ENCODE results near the gene TESK2. TPM values are rescaled to one million over a fixed set of nuclear protein-coding genes. Genes with fewer than 3 reads are reported as not detected.
A peak's percentile ranks its signal among the peaks of the same experiment; 100 is the strongest.

The TESK2 gene
- total and polyA plus RNA-seq, 2 of the 13 experiments (the other 11 are each of a cell fraction or from before 2014, with no cell fraction given) = 5.5 to 9.6 TPM

DNA sequence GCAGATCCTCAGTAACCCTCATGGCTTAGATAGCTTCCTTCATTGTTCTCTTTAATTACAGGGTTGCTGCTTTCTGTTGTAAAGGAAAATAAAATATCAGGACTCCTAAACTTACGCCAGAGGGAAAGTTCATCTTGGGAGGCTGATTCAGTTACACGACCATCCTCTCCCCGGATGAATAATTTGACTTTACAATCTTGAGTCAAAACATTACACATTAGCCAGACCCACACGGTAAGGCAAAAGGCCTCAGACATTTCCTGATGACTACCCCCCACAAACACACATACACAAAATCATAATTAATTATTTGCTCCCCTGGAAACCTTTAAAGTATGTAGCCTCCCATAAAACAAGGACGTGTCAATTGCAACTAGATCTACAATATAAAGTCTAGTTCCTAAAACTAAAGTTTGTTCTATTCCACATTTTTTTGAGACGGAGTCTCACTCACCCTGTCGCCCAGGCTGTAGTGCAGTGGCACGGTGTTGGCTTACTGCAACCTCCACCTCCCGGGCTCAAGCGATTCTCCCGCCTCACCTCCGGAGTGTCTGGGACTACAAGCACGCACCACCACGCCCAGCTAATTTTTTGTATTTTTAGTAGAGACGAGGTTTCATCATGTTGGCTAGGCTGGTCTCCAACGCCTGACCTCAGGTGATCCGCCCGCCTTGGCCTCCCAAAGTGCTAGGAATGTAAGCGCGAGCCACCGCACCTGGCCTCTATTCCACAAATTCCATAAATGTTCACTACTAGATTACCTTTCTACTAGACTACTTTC, 31.6 kb upstream of the TESK2 start (continued):
- TF ChIP-seq, protein P1, sequence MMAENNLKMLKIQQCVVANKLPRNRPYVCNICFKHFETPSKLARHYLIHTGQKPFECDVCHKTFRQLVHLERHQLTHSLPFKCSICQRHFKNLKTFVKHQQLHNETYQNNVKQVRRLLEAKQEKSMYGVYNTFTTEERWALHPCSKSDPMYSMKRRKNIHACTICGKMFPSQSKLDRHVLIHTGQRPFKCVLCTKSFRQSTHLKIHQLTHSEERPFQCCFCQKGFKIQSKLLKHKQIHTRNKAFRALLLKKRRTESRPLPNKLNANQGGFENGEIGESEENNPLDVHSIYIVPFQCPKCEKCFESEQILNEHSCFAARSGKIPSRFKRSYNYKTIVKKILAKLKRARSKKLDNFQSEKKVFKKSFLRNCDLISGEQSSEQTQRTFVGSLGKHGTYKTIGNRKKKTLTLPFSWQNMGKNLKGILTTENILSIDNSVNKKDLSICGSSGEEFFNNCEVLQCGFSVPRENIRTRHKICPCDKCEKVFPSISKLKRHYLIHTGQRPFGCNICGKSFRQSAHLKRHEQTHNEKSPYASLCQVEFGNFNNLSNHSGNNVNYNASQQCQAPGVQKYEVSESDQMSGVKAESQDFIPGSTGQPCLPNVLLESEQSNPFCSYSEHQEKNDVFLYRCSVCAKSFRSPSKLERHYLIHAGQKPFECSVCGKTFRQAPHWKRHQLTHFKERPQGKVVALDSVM (CRISPR knock-in tag; IDR thresholded peaks at IDR 0.05) = peak; percentile 60; the same call in 1 of the 2 replicates
- TF ChIP-seq ZNF7 (CRISPR knock-in tag; IDR thresholded peaks at IDR 0.05) (no peak), RXRA (CRISPR knock-in tag; IDR thresholded peaks at IDR 0.05) (peak; percentile 35; the same call in 1 of the 2 replicates), ZNF20 (CRISPR knock-in tag; IDR thresholded peaks at IDR 0.05) (0 out of 2 replicates have a peak, but pooled peaks have one; percentile 51), ZBTB8A (CRISPR knock-in tag; IDR thresholded peaks at IDR 0.05; ENCODE audit: borderline replicate concordance, low read depth) (no peak), RFXAP (CRISPR knock-in tag; IDR thresholded peaks at IDR 0.05; ENCODE audit: borderline replicate concordance) (no peak), PHF21A (CRISPR knock-in tag; IDR thresholded peaks at IDR 0.05) (0 out of 2 replicates have a peak, but pooled peaks have one; percentile 2), ZC3H4 (CRISPR knock-in tag; IDR thresholded peaks at IDR 0.05; ENCODE audit: borderline replicate concordance) (peak; percentile 28; the same call in 1 of the 2 replicates), ARNT2 (CRISPR knock-in tag; IDR thresholded peaks at IDR 0.05; ENCODE audit: low read depth) (no peak), KDM5B (CRISPR knock-in tag; IDR thresholded peaks at IDR 0.05; ENCODE audit: borderline replicate concordance) (no peak), ATM (IDR thresholded peaks at IDR 0.05; ENCODE audit: borderline replicate concordance) (no peak), ZNF10 (CRISPR knock-in tag; IDR thresholded peaks at IDR 0.05; ENCODE audit: borderline replicate concordance, low read depth) (no peak), KDM2A (CRISPR knock-in tag; IDR thresholded peaks at IDR 0.05; ENCODE audit: borderline replicate concordance, low read depth) (no peak), SOX13 (IDR thresholded peaks at IDR 0.05) (no peak), SOX13 (CRISPR knock-in tag; conservative IDR thresholded peaks at IDR 0.05 in 1 of 2, IDR thresholded peaks at IDR 0.05 in 1 of 2) (no peak), GATA4 (IDR thresholded peaks at IDR 0.05; ENCODE audit: borderline replicate concordance, low read depth) (no peak), ZBTB33 (CRISPR knock-in tag; IDR thresholded peaks at IDR 0.05) (peak; percentile 88)
- TF ChIP-seq, protein P2, sequence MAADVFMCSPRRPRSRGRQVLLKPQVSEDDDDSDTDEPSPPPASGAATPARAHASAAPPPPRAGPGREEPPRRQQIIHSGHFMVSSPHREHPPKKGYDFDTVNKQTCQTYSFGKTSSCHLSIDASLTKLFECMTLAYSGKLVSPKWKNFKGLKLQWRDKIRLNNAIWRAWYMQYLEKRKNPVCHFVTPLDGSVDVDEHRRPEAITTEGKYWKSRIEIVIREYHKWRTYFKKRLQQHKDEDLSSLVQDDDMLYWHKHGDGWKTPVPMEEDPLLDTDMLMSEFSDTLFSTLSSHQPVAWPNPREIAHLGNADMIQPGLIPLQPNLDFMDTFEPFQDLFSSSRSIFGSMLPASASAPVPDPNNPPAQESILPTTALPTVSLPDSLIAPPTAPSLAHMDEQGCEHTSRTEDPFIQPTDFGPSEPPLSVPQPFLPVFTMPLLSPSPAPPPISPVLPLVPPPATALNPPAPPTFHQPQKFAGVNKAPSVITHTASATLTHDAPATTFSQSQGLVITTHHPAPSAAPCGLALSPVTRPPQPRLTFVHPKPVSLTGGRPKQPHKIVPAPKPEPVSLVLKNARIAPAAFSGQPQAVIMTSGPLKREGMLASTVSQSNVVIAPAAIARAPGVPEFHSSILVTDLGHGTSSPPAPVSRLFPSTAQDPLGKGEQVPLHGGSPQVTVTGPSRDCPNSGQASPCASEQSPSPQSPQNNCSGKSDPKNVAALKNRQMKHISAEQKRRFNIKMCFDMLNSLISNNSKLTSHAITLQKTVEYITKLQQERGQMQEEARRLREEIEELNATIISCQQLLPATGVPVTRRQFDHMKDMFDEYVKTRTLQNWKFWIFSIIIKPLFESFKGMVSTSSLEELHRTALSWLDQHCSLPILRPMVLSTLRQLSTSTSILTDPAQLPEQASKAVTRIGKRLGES (CRISPR knock-in tag; IDR thresholded peaks at IDR 0.05; ENCODE audit: borderline replicate concordance) = no peak
